Right ventricle myocardium superior (tissue), 1 donor: Measurements from ENCODE around the gene MYCL. TPM values are rescaled to one million over a fixed set of nuclear protein-coding genes. Genes with fewer than 3 reads are reported as not detected.
"Not testable (repeated sequence)": the region's sequence is repeated elsewhere in the genome, so short reads cannot be mapped to it uniquely, and the experiment has no call there.

Experiments
- ATAC-seq: fragments of 200-7000 bp; cut with Tn5 transposase; one replicate; pipeline ENCODE4 v1.9.1; 2020; ENCODE audit warnings: mild to moderate bottlenecking; ENCODE audit not compliant: poor library complexity
- DNase-seq: peaks from one replicate; pipeline ENCODE4 v3.0.0-alpha.2; 2020
- intact Hi-C: fragments of 100-400 bp; cut with DNase I; formaldehyde crosslinking; loops from one replicate; pipeline ENCODE4 v1.11.2; 2022
- total RNA-seq: library from RNA; stranded (reverse); fragmentation: NEBNext Ultra II Directional; extraction: Animal tissue kit (Norgen Biotek cat#: 25700); gene quantifications from one replicate; pipeline ENCODE4 v1.2.1, GENCODE V29; 2021
- donor health status: DM: no; HTN: yes; CAD: no; lungs with severe emphysema.

The MYCL gene
- total RNA-seq, 1 donor from 2014 or later = 1.2 TPM

DNA sequence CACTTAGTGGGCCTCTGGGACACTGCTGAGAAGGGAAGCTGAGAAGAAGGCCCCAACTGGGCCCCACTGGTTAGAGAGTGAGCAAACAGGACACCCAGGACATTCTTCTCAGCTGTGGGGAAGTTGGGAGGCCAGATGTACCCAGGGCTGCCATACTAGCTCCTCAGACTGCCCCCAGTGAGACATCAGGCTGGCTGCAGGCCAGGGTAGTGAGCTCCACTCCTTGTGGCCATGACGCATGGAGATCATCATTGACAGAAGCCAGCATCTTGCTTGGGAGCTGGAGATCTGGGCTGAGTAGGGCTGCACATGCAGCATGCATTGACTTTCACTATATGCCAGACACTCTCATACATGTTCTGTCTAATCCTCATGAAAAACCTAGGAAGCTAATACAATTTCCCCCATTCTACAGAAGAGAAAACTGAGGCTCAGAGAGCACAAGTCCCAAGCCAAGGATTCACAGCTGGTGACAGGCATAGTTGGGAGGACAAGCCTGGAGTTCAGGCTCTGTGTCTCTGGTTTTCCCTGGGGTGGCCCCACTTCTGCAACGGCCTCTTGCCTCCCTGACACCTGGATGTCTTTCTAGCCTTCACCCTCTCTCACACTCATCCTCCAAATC lies 24.1 kb upstream of the MYCL start:
- DNase-seq = no peak
- intact Hi-C loops = no loop called here
- ATAC-seq = no peak

DNA sequence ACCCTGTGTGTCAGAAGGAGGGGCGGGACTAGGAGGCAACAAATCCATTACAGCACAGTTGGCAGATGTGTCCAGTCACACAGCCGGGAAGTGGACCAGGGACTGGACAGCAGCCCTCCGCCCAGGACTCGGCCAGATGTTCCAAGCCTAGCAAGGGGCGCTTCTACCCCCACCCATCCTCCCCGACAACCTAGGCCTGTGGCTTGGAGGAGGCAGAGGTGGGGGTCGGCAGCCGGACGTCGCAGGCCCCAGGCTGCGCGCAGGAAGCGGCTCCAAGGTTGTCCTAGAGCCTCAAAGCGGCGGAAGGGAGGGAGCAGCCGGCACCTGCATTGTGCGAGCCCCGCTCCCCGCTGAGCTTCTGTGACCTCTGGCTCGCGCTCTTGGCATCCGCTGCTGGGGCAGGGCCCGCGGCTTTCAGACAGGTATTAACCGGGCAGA lies 20.6 kb upstream of the MYCL start:
- ATAC-seq (no peak), DNase-seq (no peak)
- intact Hi-C loops = no loop called here

DNA sequence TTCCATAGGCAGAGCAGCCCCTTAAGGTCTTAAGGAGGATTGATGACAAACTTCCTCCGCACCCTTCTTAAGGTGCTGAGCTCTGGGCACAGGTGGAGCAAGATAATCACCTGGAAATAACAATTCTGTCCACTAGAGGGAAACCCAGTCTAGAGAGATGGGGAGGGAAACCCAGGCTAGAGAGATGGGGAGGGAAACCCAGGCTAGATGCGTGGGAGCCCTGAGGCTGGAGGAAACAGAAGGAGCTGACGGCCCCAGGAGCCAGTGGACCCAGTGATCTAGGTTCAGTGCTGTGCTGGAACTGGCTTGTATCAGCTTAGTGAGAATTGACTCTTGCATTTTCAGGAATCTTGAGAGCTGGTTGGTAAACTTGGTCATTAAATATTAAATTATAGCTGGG lies 17.8 kb upstream of the MYCL start:
- ATAC-seq = peak; percentile 84
- intact Hi-C loops = no loop called here
- DNase-seq = no peak

DNA sequence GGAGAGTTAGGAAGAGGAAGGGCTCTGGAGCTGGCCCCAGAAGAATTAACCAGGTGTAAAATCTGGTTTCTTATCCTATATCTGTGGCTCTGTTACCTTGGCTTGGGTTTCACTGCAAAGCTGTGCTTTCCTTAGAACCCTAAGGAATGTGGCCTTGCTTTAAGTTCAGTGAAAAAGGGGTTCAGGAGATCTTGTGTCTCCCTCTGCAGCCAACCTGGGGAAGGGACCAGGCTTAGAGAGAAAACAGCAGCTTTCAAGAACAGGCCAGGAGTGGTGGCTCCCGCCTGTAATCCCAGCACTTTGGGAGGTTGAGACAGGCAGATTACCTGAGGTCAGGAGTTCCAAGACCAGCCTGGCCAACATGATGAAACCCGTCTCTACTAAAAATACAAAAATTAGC lies 16.1 kb upstream of the MYCL start:
- intact Hi-C loops = no loop called here
- no peak for ATAC-seq

DNA sequence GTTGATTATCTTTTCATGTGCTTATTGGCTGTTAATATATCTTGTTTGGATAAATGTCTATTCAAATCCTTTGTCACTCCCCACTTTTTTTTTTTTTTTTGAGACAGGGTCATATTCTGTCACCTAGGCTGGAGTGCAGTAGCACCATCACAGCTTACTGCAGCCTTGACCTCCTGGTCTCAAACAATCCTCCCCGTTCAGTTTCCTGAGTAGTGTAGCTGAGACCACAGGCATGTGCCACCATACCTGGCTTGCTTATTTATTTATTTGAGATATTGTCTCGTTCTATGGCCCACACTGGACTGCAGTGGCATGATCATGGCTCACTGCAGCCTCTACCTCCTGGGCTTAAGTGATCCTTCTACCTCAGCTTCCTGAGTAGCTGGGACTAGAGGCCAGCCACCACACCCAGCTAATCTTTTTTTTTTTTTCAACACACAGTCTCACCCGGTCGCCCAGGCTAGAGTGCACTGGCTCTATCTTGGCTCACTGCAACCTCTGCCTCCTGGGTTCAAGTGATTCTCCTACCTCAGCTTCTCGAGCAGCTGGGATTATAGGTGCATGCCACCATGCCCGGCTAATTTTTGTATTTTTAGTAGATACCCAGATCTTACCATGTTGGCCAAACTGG lies 13.9 kb upstream of the MYCL start:
- no peak for ATAC-seq
- no peak for DNase-seq
- intact Hi-C loops = no loop called here

More for the DNA sequence above, 16.1 kb upstream of the MYCL start:
- DNase-seq = no peak

DNA sequence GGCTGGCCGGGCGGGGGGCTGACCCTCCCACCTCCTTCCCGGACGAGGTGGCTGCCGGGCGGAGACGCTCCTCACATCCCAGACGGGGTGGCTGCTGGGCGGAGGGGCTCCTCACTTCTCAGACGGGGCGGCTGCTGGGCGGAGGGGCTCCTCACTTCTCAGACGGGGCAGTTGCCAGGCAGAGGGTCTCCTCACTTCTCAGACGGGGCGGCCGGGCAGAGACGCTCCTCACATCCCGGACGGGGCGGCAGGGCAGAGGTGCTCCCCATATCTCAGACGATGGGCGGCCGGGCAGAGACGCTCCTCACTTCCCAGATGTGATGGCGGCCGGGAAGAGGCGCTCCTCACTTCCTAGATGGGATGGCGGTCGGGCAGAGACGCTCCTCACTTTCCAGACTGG lies 11.4 kb upstream of the MYCL start:
- DNase-seq, intact Hi-C loops: not testable (repeated sequence)

DNA sequence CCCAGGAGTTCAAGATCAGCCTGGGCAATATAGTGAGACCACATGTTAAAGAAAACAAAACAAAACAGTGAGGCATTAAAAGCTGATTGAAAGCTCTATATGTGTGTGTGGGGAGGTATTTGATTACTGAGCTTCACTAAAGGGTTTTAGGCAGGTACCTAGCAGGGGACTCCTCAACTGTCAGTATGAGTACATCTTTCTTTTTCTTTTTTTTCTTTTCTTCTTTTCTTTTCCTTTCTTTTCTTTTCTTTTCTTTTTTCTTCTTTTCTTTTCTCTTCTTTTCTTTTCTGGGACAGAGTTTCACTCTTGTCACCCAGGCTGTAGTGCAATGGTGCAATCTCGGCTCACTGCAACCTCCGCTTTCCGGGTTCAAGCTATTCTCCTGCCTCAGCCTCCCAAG lies 8.5 kb upstream of the MYCL start:
- intact Hi-C loops = no loop called here
- ATAC-seq (no peak), DNase-seq (no peak)

More for the DNA sequence above, 11.4 kb upstream of the MYCL start:
- ATAC-seq = not testable (repeated sequence)

DNA sequence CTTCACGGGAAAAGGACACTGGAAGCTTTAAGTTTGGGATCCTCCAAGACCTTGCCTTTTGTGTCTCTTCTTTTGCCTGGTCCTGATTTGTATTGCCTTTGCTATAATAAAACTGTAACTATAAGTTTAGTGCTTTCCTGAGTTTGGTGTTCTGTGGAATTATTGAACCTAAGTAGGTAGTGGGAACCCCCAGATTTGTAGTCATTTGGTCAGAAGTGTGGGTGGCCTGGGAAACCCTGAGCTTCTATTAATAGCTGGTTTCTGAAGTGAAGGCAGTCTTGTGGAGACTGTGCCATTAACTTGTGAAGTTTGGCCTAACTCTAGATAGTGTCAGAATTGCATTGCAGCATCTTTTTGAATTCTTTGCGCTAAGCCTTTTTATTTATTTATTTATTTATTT lies 6.8 kb upstream of the MYCL start:
- intact Hi-C loops = no loop called here
- DNase-seq = no peak
- ATAC-seq = no peak

DNA sequence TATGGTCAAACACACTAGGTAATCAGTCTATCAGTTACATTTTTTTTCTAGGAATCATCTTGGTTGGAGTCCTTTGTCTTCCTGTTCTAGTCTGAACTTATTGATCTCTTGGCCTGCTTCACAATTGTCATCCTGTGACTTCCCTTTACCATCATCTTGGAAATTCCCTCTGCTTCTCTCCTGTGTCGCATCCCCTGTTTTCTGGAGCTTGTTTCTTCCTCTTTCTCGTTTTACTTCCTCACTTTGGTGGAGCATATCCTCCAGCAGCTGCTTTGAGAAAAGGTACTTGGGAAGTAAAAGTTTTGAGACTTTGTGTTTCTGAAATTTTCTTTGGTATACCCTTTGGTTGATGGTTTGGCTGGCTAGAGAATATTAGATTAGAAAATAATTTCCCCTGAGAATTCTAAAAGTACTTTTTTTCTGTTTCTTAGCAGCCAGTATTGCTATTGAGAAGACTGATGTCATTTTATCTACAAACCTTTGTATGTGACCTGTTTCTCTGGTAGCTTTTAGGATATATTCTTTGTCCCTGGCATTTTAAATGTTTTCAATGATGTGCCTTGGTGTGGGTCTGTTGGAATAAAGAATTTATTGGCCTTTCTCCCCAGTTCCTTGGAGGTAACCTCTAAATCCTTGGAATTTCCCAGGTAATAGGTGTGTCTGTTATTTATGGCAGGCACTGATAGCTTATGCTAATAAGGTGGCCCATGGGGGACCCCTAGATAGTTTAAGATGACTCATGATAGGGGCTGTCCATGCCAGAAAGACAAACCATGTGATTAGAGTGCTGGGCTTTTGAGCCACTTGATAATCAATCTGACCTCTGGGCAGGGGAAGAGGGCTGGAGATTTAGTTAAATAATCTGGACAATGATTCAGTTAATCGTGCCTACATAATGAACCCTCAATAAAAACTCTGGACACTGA lies 6.1 kb upstream of the MYCL start:
- intact Hi-C loops = no loop called here
- DNase-seq (no peak), ATAC-seq (no peak)

DNA sequence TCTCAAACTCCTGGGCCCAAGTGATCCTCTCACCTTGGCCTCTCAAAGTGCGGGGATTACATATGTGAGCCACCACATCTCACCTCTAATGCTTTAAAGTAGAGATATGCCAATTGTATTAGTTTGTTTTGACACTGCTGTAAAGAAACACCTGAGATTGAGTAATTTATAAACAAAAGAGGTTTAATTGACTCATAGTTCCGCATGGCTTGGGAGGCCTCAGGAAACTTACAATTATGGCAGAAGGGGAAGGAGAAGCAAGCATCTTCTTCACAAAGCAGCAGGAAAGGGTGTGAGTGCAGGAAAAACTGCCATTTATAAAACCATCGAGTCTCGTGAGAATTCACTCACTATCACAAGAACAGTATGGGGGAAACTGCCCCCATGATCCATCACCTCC lies 3.5 kb upstream of the MYCL start:
- intact Hi-C loops = no loop called here
- no peak for ATAC-seq
- DNase-seq = no peak

DNA sequence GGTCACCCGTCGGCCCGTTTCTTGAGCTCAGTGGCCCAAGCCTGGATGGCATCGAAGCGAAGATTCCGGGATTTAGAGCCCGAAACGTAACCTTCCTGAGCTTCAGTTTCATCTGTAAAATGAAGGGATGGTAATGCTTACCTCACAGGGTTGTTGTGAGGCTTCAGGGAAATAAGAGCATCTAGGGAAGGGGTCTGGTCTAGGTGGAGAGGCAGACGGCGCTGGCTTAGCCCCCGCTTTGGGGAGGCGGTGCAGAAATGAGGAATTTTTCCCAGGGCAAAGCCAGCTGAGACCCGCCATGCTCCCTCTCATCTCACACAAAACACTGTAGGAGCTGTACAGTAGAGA lies 717 bp upstream of the MYCL start:
- intact Hi-C loops = no loop called here
- ATAC-seq = no peak
- DNase-seq = no peak

DNA sequence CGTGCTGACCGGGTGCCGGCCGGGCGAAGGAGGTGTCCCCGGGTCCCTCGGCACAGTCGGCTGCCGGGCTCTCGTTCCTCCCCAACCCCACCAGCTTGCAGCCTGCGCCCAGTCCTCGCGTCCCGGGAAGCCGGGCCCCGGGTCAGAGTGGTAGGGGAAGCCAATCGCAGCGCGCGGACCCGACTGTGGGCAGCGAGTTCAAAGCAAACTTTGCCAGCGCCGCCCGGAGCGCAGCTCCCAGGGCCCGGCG lies 328 bp downstream of the MYCL start:
- ATAC-seq (peak; percentile 55), DNase-seq (peak; percentile 62)
- intact Hi-C loops = loop anchor here (2.0 kb wide), 1 partner anchor 85 kb away; no protein-coding TSS in a partner anchor

DNA sequence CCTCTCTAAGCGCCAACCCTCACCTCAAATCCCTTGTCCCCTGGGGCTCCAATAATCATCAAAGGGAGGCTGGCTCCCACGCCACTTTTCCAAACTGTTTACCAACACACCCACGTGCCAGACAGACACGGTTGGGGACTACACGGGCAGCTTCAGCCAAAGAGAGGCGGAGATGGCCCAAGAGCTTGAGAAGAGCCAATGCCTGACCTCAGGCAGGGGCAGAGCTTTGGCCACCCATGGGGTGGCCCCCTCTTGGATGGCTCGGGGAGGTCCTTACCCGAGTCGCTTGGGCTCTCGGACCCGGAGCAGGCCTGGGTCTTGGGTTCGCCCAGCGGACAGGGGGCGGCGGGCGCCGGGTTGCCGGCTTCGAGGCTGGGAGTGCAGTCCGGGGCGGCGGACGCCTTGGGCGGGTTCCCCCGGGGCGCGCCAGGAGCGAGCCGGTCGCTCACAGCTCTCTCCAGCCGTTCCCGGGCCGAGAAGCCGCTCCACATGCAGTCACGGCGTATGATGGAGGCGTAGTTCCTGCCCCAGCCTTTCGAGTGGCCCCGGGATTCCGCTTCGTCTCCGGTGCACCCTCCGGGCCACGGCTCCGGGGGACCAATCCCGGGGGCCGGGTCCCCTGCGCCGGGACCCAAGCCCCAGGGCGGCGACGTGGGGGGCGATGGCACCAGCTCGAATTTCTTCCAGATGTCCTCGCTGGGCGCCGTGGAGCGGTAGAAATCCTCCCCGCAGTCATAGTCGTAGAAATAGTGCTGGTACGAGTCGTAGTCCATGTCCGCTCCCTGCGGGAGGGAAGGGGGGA lies 854 bp downstream of the MYCL start:
- intact Hi-C loops = loop anchor here (2.0 kb wide), 1 partner anchor 84 kb away; no protein-coding TSS in a partner anchor
- DNase-seq = peak; percentile 51

DNA sequence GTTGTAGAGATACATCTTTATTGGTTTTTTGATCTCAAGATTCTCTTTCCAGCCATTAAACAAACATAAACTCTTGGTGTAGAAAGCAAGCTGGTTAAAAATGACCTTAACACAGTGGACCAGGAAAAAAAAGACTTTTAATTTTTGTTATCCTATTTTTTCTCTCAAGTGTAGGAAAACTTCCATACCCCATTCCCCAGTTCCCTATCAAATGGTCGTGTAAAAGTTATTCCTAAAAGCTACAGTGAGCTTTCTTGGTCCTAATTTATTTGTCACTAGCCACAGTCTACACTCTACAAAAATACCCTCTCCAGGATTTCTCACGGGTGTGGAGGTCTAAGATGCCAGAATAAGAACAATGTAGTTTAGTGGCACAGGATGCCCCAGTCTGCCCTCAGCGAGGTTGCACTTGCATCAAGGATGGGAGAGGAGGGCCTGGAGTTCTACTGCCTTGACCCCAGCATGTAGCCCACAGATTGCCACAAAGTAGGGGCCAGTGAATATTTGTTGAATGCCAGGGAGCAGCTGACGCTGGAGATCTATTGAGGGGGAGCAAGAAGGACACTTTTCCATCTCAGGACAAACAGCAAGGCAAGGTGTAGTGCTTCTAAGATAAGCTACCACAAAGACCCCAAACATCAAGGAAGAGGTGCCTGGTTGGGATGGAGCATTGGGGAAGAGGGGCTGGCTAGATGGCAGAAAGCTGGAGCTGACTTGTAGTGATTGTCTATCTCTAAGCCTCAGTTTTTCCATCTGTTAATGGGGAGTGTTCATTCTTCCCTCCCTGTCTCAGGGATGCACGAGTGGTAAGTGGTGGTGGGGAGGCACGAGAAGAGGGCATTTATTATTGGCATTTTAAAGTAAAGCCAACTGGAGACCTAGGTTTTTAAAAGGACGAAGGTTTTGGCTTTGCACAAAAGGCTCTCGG lies 1.8 kb downstream of the MYCL start:
- ATAC-seq (no peak), DNase-seq (no peak)
- intact Hi-C loops = loop anchor here (2.0 kb wide), 1 partner anchor 83 kb away; no protein-coding TSS in a partner anchor

More for the DNA sequence above, 854 bp downstream of the MYCL start:
- ATAC-seq = peak; percentile 46

DNA sequence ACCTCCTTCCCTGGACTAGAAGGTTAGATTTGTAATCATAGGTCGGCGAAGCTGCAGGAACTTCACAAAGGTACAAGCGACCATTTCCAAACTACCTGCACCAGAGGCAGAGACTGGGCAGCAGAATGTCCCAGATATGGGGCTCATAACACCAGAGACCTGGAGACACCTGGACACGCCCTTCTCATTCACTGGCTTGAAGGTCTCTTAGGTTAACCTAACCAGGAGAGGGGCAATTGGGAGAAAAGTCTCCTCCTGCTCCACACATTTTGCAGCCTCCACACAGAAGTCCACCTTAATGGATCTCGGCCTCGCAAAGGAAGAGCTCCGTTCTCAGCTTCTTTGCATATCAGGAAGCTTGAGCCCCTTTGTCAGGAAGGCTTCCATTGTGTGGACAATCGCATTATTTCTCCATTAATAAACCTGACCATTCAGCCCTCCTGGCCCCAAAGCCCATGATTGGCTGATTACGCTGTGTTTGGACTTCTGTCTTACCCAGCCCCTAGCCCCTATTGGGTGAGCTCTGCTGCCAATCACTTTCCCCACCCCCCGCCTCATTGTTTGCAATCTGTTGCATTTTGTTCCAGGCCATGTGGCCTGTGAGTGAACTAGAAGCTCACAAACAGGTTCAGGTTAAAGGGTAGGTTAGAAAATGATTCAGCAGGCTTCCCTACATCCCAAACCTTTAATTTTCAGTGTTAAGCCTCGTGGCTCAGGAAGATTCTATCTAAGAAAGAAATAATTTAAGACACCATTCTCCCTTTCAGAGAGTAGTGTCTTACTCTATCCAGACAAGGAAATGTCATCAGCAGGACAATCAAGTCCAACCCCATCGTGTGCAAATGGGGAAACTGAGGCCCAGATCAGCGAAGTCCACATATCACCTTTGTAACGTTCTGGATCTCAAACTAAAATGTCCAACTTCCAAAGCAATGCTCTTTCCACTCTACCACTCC lies 2.8 kb downstream of the MYCL start:
- no peak for DNase-seq

DNA sequence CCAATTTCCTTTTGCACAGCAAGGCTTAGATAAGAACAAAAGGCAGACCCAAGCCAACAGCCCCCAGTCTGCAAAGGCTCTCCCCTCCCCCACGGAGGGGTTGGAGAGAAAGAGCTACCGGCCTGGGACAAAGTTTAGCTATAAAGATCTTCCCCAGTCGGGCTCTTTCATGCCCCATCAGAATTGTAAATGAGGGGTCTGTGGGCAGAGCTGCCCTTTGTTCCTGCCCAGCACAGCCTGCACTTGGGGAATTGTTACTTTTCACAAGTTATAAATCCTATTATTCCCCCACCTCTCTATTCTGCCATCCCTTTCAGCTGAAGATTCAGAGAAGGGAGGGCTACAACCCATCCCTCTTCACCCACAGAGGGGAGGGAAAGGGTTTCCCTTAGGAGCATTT lies 3.5 kb downstream of the MYCL start:
- intact Hi-C loops = no loop called here
- ATAC-seq (no peak), DNase-seq (no peak)

More for the DNA sequence above, 2.8 kb downstream of the MYCL start:
- ATAC-seq = no peak
- intact Hi-C loops = no loop called here
